Erythroblast (primary cell): ENCODE data around the gene PRKG1.

Experiments
- DNase-seq, 2 experiments: peaks; one replicate each; lab custom pipeline; 2025; lab: John Stamatoyannopoulos, UW
- GATA1 ChIP-seq: IDR thresholded peaks from 2 replicates; pipeline ENCODE4 v1.6.1; 2011; ENCODE audit warnings: low read depth, mild to moderate bottlenecking, control low read depth, low read length, moderate library complexity
- POLR2A ChIP-seq: IDR thresholded peaks from 2 replicates; pipeline ENCODE4 v1.6.1; 2011; ENCODE audit warnings: mild to moderate bottlenecking, low read length

PRKG1 gene

DNA sequence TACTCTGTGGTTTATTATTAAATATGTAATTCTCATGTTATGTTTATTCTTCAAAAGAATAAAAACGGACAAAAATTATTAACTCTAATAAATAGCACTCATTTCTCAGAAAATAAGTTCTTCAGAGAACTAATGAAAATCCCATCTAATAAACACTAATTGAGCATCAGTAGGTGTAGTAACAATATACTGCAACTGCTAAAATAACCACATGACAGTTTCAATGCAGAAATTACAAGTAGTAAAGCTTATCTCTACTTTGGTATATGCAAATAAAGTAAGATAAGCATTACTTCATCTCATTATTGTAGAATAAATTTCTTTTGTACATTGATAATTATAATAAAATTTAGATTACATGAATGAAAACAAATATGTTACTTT, 1183.4 kb downstream of the PRKG1 start:
- no peak for DNase-seq
- TF ChIP-seq GATA1: no peak
- TF ChIP-seq POLR2A: no peak

DNA sequence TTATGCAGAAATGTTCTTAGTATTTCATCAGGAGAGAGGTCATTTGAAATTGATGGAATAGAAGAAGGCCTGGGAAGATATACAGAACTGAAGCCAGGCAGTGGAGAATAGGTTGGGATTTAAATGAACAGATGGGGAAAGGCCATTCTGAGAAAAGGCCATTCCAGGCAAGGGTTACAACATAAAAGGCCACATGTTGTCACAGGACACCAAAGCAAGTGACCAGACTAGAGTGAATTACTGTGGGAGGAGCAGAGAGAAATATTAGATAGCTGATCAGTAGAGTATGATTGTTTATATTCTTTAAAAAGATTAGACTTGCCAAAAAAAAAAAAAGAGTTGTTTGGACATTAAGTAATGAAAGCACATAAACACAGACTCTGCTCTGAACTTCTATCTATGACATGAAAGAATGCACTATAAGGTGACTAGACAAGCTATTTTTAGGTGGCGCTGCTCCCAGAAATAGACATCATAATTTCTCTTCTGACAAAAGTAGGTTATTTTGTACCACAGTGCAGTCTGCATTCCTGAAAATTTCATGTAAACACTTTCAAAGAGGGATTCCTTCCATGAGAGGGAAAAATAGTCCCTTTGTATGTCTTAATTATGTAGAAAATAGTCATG, 1184.6 kb downstream of the PRKG1 start:
- TF ChIP-seq POLR2A (no peak), GATA1 (no peak)
- DNase-seq: no peak

DNA sequence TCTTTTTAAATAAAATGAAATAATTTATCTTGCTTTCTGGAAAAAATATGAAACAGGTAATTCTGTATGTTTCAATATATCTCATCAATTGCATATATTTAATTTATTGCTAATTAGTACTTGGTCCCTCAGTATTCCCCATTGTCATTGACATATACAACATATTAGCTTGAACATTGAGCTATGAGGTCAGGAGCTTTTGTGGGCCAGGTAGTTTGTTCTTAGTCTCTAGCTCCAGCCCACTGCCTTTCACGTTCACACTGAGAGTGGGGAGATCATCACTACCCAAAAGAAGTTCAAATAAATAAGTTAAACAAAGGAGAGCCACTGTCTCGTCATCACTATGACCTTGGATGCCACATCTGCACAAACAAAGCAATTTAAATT, 1185.1 kb downstream of the PRKG1 start:
- no peak for TF ChIP-seq GATA1
- TF ChIP-seq POLR2A: no peak
- DNase-seq: no peak

DNA sequence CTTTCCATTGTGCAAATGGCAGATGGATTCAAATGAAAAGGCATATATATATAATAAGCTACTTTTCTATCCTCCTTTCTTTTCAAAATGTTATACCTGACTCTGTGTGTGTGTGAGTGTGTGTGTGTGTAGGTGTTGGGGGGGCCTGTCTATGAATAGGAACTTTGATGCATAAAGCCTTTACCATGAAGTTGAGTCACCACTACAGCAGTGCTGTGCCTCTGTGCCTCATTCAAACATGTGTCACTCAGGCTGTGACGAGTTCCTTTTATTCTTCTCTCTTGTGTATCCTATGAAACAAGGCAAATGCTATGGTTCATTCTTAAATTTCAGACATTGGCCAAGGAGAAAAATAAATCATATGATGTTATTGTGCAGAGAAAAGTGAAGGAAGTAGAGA, 1187.1 kb downstream of the PRKG1 start:
- no peak for TF ChIP-seq GATA1
- TF ChIP-seq POLR2A: no peak
- no peak for DNase-seq

DNA sequence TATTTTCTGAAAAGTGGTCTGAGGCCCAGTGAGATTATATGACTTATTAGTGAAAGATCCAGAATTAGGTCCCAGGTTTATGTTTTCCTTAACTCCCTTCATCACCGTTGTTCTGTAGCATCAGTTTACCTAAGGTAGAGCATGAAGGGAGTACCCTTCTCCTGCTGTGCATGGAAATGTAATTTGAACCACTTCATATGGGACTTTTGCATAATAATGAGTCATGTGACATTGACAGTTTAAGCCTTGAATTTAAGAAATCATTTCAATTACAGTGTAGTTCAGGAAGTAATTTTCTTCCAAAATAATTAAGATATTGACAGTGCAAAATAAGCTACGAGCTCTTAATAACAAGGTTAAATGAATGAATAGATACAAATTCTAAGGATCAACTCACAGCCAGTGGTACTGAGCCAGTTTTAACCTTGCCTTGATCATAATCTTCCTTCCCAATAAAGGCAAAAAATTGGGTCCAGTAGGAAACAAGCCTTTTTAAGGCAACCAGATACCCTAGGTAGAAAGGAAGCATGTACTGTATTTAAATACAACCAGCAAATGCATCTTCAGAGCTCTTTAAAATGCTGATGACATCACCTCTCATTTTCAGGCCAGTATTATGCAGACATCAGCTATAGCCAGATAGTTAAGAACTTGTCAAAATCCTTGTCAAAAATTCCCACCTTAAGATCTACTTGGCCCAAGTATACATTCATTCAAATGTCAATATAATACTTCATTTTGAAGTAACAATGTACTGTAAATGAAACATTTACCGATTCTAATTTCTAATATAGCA, 1191.0 kb downstream of the PRKG1 start:
- TF ChIP-seq POLR2A (no peak), GATA1 (no peak)
- no peak for DNase-seq

DNA sequence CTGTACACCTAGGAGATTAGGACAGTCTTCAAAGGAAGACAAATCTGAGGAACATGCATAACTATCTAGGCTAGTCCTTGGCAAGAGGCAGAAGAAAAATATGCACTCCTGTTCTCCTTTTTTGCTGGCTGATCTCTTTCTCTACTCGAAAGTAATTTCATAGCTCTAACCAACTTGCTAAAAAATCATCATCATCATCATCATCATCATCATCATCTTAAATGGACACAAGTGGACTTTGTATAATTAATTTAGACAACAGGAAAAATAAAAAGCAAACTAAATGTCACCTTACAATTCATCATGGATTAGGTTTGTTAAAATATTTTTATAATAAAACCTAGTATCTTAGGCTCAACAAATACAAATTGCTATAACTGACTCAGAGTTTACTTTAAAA, 1192.6 kb downstream of the PRKG1 start:
- TF ChIP-seq GATA1: no peak
- TF ChIP-seq POLR2A: no peak
- DNase-seq: no peak

DNA sequence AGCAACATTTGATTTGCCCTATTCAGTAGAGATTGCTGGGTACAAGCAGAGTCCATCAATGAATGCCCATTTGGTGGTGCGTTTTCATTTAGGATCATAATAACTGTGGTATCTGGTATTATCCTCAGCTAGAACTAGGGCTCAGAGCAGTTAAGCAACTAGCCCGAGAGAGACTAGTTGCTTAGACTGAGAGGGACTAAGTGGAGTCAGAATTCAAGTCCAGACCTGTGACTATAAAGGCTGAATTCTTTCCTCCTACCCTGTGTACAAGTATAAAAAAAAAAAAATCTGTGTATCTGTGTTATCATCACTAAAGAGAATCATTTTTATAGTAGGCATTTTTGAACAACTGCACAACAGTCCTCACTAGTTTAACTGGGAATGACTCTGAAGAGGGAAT, 1194.5 kb downstream of the PRKG1 start:
- TF ChIP-seq GATA1 (no peak), POLR2A (no peak)
- no peak for DNase-seq

DNA sequence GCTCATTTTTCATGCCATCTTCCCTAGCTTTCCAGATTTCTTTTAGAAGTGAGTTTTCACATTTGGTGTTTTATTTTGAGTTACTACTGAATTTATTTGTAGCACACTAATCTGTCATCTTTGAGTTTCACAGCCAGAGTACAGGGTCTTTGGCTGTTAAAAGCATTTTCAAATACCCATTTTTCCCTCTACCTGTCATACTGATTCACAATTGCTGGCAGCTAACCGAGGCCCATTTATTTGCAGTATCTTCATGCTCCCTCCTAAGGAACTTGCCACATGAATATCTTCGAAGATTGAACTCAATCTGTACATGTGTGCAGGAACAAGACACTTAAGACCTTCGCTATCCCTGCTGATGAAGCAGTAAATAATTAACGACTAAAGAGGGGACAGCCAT, 1194.9 kb downstream of the PRKG1 start:
- TF ChIP-seq POLR2A: no peak
- TF ChIP-seq GATA1: no peak

DNA sequence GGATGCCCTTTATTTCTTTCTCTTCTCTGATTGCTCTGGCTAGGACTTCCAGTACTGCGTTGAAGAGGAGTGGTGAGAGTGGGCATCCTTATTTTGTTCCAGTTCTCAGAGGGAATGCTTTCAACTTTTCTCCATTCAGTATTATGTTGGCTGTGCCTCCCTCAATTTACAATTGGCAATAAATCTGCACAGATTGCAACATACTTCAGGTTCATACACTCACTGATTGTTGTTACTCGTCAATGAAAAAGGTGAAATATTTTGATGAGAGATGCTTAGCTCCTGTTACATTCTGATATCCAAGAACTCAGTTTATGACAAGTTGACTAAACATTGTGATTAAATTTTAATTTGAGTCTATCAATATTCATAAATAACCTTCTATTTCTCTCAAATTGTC, 1201.9 kb downstream of the PRKG1 start:
- TF ChIP-seq GATA1: no peak
- no peak for TF ChIP-seq POLR2A
- DNase-seq: no peak

More for the DNA sequence above, 1194.9 kb downstream of the PRKG1 start:
- DNase-seq: no peak

DNA sequence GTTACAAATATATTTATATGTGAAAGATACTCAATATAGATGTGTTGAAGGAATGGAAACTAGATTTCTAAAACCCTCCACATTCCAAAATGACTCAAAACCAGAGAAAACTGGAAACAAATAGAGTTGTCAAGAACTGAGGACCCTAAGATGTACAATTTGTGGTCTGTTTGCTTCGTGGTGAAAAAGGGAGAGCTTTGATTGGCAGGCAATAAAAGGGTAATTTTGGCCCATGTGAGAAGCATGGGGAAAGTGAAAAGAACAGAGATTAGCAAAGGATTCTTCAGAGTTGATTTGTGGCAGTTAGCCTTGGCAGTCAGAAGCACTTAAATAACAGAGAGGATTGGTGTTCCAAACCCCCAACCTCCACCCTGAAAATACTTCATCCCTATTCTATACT, 1202.7 kb downstream of the PRKG1 start:
- TF ChIP-seq GATA1: no peak
- TF ChIP-seq POLR2A: no peak
- DNase-seq: no peak

DNA sequence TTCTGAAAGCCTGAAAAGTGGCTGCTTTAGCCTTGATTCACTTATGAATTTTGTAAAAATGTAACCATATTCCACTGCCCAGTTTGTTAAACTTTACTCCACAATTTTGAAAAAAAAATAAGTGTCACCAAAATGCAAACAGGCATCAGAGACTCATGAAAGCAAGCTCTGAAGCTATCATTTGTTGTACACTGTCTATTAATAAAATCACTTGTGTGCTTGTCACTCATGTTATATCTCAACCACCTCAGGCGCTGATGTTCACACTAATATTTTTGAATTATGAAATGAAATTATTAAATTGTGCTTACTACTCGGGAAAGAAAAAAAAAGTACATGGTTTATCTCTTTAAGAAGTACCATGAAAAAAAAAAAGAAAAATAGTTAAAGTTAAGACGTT, 1205.3 kb downstream of the PRKG1 start:
- DNase-seq: no peak
- TF ChIP-seq GATA1 (no peak), POLR2A (no peak)

DNA sequence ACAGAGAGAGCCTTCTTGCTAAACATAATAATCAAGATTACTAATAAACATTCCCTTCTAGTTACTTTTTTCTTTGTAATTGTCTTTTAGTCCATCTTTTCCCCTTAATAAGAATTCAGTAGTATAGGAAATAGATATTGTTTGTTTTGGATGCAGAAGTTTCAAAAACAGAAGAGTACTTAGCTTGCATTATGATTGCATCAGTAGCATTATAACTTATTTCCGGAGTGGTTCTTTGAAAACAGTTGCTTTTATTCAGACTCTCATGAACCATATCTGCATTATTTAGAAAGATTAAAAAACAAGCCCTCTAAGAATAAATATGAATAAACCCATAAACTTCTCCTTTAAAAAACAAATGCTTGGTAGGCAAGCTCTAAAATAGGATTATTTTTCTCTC, 1205.8 kb downstream of the PRKG1 start:
- DNase-seq: no peak
- no peak for TF ChIP-seq GATA1
- no peak for TF ChIP-seq POLR2A

DNA sequence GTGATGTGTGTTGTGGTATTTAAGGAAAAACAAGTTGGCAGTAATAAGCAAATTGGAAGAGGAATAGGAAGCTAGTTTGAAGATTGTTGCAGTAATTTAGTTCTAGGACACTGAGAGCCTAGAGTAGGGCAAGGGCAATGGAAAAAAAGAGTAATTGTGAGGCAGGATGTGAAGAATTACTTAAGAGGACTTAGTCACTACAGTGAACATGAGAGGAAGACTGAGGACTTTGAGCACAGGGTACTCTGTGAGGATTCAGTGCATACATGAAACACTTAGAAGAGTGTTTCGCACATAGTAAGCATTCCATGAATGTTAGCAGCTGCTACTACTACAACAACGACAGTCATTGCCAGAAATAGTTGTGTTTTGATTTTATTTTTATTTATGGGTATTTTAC, 1208.9 kb downstream of the PRKG1 start:
- TF ChIP-seq POLR2A: no peak
- no peak for TF ChIP-seq GATA1
- no peak for DNase-seq

DNA sequence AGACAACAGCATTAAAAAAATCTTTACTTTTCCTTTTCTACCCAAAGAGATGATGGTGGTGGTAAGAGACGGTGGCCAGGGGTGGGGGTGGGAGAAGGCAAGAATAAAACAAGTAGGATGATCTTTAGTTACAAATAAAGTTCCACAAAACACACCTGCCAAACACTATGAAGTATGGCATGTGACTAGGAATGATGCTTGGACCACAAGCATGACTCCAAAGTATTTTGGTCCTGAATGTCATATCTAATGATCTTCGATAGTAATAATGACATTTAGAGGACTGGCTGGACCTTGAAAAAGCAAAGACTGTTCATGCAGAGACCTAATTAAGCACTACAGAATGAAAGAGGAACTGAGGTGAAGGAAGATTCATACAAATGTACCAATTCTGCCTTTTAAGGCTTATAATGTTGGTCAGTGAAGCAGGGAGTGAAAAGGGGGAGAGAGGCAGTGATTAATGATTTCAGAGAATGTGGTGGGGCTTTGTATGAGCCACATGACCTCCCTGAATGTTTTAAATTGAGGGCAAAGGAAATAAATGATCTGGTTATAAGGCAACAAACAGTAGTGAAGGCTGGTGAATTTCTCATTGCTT, 1210.2 kb downstream of the PRKG1 start:
- TF ChIP-seq GATA1: no peak
- TF ChIP-seq POLR2A: no peak
- no peak for DNase-seq

DNA sequence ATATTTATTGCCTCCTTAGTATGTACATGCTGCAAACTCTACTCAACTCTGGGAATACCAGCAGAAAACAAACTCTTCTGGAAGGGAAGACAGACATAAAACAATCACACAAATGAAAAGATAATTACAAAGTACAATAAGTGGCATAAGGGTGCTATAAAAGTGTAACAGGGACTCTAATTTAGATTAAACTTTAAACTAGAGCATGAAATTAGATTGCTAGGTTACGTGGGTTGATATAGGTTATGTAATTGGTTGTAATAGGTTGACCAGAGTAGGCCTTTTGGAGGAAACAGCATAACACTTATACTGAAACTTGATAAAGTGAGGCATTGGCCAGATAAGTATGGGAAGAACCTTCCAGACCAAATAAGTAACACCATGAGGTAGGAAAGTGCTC, 1213.6 kb downstream of the PRKG1 start:
- no peak for DNase-seq
- no peak for TF ChIP-seq POLR2A

DNA sequence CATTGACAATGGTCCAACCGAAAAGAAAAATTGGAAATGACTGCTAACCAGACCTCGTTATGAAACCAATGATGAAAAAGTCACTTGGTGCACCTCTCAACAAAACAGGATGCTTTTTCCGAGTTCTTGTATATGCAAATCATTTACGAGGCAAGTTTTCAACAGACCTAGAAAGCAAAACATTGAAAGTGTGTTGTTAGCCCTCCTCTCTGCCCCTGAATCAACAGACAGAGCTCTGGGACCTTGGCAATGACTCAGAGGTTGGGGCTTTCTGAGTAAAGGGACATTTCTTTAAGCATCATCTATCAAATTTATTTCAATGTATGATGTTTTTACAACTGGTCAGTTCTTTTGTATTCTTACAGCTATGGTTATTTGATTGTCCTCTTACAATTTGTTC, 1223.5 kb downstream of the PRKG1 start:
- DNase-seq: no peak
- TF ChIP-seq GATA1 (no peak), POLR2A (no peak)
